T-helper 9 cell (primary cell): ENCODE data around the gene NACC2.
A peak's percentile ranks its signal among the peaks of the same experiment; 100 is the strongest.

Experiments used
- DNase-seq: peaks from one replicate; pipeline ENCODE4 v3.0.0-alpha.2; 2020

The NACC2 gene

DNA sequence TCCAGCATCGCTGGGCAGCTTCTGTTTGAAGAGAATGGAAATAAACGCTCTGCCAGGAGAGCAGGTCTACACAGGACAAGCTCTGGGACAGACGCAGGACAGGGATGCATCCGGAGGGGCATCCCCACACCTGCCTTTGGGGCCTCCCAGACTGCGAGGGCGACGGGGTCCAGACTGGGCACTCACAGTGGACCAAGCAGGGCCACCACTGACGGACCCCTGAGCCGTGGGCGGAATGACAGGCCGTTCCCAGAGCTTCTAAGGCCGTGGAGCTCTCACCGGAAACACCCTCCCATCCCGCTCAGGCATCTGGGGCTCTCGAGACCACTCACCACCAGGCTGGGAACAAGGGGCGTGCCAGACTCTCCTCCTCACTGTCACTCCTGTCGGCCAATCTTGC is 34.1 kb upstream of the NACC2 start:
- DNase-seq, result no peak

GRCh38 chr9:136128436-136128835 is 33.3 kb upstream of the NACC2 start:
- no peak for DNase-seq

DNA sequence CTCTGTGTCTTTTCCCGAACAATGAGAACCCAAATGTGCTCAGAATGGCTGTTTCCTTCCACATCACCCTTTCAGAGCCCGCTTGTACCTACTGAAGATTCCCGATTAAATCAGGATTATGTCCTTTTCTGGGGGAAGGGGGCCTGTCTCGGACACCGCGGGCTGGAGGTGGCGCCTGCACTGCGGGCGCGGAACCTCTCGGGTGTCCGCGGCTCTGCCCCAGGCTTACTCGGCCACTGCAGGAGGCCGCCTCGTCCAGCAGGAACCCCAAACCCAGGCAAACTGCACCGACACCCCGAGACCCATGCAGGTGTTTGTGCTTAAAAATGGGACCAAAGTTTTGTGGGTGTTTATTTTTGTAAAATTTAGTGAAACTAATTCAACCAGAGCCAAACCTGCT is 32.2 kb upstream of the NACC2 start:
- no peak for DNase-seq

- no peak for DNase-seq
These were observed 30.0 kb upstream of the NACC2 start for GRCh38 chr9:136124976-136125692.

- DNase-seq, result peak; percentile 76
These were observed 27.6 kb upstream of the NACC2 start for GRCh38 chr9:136122425-136123383.

DNA sequence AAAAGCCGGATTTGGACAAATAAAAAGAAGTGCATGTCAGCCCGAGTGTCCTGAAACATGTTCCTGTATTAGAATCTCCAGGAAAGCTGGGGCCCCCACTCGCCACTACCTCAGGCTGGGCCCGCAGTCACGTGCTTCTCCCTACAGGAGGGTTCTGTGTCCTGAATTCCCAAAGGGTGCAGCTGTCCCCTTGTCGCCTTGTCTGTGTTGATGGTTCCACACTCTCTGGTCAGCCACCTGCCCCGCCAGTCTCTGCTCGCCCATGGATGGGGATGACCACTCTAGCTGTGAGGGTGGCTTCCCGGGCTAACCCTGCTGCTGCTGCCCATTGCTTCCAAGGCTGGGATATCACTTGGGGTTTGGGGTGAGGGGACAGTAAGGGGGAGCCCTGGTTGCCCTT is 26.7 kb upstream of the NACC2 start:
- no peak for DNase-seq

GRCh38 chr9:136120438-136120844 is 25.4 kb upstream of the NACC2 start:
- DNase-seq, result no peak

DNA sequence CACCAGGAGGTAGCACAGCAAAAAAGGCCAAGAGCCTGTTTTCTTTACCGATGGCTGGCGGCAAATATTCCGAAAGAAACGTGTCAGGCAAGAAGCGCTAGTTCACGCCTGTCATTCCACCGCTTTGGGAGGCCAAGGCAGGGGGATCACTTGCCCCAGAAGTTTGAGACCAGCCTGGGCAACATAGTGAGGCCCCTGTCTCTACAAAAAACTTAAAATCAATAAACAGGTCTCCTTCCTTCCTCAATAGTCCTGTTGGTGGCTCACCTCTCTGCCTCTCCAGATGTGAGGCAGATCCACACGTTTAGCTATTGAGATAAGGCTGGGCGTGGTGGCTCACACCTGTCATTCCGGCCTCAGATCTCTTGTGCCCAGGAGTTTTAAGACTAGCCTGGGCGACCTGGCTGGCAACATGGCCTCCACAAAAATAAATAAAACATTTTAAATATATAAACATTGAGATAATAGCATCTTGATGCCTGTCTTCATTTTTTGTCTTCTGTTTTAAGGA is 24.8 kb upstream of the NACC2 start:
- DNase-seq, result no peak

DNA sequence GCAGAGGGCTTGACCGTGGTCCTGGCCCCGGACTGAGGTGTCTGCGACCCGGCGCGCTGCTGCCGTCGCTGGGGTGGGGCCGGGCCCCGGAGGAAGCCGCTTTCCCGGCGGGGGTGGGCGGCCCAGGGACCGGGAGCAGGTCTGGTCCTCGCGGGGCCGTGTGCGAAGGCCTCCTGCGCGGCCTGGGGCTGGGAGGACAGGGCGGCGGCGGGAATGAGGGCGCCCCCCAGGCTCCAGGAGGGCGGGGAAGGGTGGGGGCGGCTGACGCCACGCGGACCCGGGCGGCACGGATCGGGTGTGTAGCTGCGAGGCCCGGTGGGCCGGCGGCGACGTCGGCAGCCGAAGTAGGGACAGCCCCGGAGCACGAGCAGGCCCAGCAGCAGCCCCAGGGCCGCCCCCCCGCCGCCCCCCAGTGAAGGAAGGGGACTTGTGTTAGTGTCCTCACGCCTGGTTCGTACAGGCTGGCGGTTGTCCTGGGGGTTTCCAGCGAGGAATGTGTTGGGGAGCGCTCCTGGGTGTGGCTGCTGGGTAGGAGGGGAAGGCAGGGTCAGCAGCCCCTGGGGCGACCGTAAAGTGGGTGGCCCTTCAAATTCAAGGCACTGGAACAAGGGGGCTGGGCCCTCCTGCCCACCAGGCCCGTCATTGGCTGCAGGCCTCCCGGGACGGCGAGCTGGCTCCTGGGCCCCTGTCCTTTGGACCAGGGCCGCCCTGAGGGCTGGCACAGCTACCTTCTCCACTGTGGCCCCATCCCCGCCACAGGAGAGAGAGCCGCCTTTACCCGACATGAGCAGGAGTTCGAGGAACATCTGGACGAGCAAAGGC is 24.2 kb upstream of the NACC2 start:
- DNase-seq, result peak; percentile 30

DNA sequence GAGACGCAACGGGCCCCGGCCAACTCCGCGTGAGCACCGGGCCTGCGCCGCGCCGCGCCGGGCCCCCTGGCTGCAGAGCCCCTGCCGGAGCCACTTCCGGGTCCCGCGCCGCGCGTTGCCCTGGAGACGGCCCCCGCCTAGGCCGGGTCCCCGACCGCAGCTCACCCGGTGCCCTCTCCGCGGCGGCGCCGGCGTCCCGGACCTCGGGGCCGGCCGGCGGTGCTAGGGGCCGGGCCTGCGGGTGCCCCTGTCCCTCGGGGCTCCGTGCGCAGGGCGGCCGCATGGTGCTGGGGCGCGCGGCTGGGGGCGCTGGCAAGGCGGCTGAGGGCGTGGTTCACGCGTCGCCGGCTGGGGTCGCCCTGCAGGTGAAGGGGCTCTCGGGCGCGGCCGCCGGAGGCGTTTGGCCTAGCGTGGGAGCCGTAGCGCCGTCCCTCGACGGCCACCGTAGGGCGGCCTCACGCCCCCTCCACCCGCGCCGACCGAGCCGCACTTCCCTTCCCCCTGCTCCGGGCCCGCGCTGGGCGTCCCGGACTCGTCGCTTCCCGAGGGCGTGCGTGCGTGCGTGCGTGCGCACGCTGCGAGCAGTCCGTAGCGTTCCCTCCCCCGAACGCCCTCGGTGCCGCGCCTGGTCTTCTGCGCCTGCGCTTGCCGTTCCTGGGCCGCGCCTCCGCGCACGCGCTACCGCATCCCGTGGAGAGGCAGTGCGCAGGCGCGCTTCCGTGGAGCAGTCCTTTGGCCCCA is 23.4 kb upstream of the NACC2 start, which contains the start of gene TMEM250:
Gene TMEM250, minus strand, starts transcription at position 556 of the 741 bp plus-strand sequence. CDS start 1,975 bp downstream, outside the sequence.
- peak; percentile 90 for DNase-seq

- DNase-seq, result no peak
These were observed 22.8 kb upstream of the NACC2 start for GRCh38 chr9:136117916-136118319.

DNA sequence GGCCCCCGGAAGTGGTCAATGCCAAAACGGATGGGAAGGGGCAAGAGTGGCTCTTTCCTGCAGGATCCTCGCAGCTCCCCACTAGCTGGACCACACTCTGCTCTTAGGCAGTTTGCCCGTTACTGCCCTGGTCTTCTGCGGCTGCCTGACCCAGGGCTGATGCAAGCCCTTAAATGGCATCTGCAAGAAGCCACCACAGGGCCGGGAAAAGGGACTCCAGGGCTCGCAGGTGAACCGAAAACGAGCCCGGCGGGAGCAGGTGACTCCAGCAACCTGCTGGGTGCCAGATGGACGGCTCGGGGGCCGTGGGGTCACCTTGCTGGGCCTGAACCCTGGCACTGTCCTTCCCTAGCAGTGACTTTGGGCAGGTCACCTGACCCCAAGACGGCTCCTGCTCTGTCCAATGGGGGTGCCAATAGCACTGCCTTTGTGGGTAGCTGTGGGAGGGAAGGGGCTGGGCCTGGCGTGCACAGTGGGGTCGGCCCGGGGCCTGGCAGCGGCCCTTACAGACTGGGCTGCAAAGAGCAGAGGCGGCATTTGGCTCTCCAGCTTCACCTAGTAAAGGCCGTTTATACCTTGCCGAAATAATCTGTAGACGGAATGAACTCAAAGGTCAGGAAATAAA is 22.3 kb upstream of the NACC2 start:
- no peak for DNase-seq

DNA sequence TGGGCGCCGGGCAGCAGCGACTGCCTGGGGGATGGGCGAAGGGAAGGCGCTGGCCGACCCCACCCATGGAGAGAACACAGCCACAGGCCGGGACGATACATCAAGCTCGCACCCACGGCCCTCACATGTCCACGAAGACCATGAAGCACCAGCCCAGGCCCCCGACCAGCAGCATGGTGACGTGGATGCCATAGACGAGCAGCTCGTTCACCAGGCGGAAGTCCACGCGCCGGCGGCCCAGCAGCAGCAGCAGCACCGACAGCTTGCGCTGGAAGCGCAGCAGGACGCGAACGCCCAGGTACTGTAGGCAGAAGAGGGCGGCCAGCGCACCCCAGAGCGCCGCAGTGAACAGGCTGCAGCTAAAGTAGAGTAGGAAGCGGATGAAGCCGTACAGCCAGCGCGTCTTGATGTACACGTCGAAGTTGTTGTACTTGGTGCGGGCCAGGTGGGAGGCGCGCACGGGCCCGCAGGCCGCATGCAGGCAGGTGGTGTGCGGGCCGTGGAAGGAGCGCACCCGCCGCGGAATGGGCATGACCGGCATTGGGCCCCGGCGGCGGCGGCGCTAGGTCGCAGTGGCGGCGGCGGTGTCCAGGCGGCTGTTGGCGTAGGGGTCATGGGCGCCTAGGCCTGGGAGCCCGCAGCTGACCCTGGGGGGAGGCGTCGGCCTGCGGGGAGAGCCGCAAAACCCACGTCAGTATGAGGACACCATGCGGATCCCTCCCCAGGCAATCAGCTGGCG is 21.4 kb upstream of the NACC2 start:
- DNase-seq, result no peak

GRCh38 chr9:136115641-136116359 is 20.7 kb upstream of the NACC2 start:
- DNase-seq, result no peak

- no peak for DNase-seq
These were observed 20.1 kb upstream of the NACC2 start for GRCh38 chr9:136115206-136115605.

DNA sequence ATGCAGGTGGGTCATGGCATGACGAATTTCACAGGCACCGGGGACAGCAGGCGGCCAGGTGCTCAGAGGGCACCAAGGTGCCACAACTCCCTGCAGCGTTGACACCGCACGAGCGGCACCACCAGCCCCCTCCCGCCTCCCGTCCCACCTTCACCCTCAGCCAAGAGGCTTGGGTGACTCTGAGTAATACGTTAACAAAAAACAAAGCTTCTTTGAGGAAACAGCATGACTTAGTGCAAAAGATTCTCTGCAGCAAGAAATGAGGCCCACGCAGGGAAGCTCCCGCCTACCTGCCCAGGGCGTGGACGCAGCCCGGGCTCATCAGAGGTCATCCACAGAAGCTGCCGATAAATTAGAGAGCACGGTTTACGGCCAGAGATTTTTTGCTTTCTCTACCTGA is 19.5 kb upstream of the NACC2 start:
- no peak for DNase-seq

GRCh38 chr9:136112541-136112940 is 17.5 kb upstream of the NACC2 start:
- no peak for DNase-seq

DNA sequence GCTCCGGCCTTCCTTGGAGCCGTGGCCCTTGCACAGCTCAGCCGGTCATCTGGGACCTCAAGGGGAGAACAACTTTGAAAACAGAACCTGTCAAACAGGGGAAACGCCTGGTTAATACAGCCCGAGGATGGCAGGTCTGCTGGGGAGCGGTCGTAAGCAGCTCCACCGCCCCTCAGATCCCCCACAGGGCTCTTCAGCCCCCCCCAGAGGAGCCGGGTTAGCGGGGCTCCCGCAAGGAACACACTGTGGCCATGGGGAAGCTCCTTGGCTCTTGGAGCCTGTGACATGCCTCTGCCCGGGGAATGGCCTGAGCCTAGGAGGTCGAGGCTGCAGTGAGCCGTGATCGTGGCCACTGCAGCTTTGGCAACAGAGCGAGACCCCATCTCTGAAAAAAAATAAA is 16.8 kb upstream of the NACC2 start:
- DNase-seq, result no peak

- no peak for DNase-seq
These were observed 16.1 kb upstream of the NACC2 start for GRCh38 chr9:136111190-136111589.
